DMS53 (cell line): Measurements from ENCODE around the gene SERPINE2.

Experiments
- DNase-seq: peaks from one replicate; lab custom pipeline; 2025; lab: John Stamatoyannopoulos, UW

The SERPINE2 gene

DNA sequence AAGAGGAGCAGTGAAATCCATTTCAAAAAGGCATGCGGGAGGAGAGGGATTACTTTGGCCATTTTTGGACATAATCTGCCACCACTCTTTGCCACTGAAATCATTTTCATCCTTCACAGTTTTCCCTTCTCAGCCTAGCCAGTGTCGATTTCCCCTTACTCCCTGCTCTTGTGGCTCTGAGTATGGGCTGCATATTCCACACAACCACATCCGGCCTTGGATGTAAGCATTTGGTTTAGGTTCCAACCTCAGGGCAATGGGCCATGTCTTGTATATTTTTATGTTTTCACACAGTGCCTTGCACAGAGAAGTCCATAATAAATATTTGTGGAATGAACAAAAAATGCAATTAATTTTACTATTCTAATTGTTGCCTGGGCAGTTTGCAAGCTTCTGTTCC, 7.7 kb upstream of the SERPINE2 start:
- DNase-seq: no peak

DNA sequence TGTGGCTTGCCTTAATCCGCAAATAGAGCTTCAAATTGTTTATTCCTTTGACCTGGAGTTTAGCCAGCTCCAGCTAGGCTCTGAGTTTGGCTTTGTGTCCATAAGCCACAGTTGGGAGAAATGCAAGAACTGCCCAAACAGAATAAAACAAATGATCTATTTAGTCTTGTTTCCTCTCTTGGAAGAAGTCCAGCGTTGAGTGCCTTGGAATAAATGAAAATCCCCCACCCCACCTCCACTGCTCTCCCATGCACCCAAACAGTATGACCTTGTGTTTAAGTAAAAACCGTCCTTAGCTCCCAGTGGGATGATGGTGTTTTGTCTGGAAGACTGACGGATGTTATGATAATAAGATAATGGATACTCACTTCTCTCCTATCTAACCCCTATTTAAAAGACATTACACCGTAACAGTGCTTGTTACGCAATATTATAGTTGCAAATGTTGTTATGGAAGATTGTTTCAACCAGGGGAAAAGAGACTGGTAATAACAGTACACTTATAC, 3.2 kb upstream of the SERPINE2 start:
- DNase-seq: no peak

DNA sequence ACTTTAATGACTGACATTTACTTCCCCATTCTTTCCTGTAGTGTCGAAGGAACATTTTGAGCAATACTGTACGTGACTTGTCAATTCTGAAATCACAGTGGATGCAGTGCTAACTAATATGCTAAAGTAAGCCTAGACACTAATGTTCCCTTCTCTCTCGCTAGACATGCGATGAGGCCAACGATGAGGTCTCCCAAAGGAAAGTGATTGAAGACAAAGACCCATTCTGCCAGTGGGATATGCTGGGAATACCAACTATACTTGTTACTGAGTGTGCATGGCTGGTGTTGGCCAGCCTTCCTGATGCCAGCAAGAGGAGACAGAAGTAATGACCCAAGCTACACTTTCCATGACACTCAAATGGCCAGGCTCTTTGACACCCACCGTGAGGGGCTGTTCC, 2.5 kb upstream of the SERPINE2 start:
- DNase-seq: peak; percentile 3

DNA sequence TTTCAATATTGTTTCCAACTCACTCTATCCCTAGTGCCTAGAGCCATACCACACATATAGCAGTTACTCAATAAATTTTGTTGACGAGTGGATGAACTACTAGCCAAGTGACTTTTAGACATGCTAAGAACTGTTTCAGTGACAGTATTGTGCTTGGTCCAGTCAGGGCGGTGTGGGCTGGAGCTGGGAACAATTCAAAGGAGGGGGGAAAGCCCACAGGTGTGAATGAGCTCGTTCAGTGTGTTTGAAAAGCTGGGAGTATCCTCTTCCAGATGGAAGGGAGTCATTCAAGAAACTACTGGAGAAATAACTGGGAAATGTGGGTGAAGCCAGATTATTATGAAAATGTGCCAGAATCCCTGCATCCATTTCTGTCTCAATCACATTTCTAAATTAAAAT, 1.7 kb upstream of the SERPINE2 start:
- DNase-seq: no peak

DNA sequence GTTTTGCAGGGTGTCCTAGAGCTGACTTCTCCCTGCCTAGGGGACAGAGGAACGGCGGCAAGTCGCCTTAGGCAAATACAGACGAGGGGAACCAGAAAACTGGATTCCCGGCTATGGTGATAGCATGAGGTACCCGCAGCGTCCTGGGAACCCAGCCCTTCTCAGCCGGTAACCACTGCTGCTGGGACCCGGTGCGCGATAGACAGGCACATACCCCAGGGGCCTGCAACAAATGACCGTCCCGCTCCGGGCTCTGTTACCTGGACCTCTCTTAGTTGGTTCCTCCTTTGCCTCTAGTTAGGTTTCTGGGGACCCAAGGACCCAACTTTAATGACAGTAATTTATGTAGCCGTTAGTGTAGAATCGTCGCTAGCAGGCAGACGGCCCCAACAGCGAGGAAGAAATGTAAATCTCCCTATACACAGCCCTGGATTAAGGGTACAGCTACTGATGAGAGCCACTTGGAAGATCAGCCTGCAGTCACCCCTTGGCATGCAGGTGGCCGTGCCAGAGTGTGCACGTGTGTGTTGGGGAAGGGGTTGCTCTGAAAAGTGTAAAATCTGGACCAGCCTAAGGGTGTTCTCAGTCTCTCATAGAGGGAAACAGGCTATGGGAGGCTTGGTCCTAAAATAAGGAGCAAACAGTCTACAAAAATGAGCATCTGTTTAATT, 819 bp upstream of the SERPINE2 start:
- peak; percentile 40 for DNase-seq

DNA sequence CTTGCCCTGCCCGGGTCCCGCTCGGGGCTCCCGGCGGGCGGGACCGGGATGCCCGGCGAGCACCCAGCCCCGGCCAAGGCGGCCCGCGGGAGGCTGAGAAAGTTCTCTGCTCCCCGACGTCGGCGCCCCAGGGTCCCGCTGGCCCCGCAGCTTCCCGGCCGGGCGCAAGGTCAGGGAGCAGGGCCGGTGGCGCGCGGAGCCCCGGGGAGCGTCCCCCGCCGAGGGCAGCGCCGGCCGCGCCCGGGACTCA, 331 bp downstream of the SERPINE2 start:
- no peak for DNase-seq

DNA sequence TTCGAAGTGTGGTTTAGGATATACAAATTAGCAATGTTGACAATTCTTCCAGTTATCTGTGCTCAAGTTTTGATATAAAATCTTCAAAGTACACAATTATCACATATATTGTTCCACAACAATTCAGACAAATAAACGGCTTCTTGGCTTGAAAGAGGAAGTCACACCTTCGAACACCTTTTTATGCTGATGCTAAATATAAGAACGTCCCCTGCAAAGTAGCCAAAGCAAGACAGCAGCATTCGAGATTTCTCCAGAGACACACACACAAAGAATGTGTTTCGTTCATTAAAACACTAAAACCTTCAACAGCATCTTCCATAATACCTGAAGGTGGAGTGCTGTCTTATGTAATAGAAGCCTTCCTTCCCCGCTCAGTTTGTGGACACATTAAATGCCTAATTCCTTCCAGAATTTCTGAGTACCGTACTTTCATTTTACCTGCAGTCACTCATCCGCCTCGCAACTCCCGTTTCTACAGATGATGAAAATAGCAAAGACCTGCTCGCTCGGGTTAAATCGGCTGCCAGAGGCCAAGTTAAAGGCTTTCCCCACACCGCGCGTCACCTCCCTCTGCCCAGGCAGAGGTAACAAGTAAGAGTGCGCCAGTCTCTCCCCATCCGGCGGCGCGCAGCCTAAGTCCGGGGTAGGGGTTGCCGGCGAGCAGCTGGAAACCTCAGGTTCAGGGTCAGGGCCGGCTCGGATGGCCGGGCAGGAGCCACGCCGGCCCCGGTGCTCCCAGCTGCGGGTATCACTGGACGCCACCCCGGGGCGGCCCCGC, 847 bp downstream of the SERPINE2 start:
- DNase-seq: peak; percentile 63

DNA sequence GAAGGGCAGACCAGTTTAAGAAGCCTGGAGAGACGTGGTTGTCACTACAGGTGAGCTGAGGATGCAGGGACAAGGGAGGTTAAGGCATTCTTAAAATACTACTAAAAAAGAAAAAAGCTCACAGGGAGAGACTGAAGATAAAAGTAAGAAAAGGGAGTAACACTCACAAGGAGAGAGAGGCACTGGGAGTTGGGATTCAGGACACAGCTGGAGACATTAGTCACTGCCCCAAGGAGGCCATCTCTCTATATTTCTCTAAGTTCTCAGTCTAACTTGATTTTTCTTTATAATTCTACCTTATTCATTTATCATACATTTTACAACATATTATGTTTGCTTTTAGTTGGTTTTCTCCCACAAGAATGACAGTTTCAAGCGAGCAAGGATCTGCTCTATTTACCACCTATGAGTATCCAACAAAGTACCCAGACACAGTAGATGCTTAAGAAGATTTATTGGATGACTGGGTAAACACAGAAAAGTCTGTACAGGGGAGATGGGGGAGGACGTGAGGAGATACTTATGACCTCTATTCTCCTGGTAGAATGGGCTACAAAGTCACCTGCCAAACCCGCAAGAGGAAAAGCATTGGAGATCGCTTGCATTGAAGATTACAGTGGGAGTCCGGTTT, 2.2 kb downstream of the SERPINE2 start:
- DNase-seq: no peak

DNA sequence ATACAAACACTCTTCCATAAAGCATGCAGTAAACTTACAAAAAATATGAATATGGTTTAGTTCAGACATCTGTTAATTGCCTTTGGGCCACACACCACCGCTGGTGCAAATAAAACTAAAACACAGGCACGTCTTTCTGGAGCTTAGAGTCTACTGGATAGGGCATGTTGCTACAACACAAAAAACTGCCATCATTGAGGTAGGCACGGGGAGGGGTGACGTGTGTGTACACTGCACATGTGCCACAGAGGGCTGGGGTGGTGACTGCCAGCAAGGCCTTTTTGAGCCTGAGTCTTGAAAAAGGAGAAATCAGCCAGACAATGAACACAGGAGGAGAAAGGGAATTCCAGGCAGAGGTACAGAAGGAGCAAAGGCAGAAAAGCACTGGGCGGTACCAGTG, 5.1 kb downstream of the SERPINE2 start:
- no peak for DNase-seq

DNA sequence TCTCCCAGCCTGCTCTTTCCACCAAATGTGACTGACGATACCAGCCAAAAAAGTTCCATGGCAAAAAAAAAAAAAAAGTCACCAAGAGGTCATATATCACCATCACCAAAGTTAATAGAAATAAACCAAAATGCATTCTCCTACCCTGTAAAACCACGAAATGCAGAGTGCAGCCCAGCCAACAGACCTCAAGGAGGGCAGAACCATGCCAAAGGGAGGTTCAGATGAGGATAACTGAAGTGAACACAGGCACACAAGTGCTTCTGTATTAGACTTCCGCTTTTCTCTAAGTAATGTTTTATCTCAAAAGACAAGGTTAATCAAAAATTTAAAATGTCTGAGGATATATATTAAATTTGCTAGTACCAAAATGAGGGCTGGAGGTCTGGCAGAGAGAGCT, 5.5 kb downstream of the SERPINE2 start:
- no peak for DNase-seq

DNA sequence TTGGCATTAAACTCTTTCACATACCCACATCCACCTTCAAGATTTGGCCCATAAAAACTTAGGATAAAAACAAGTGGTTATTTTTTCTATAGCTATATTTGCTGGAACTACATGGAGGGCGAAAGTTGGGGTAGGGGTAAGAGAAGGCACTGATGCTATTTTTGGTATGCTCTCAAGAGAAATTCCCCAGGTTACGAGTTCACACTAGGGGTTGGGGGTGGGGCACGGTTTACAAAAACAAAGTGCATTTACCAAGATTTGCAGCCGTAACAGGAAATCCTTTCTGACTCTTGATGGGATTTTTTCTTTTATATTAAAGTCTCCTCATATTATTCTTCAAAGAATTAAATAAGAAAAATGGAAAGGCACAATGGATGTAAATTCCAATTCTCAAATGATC, 6.8 kb downstream of the SERPINE2 start:
- DNase-seq: no peak

DNA sequence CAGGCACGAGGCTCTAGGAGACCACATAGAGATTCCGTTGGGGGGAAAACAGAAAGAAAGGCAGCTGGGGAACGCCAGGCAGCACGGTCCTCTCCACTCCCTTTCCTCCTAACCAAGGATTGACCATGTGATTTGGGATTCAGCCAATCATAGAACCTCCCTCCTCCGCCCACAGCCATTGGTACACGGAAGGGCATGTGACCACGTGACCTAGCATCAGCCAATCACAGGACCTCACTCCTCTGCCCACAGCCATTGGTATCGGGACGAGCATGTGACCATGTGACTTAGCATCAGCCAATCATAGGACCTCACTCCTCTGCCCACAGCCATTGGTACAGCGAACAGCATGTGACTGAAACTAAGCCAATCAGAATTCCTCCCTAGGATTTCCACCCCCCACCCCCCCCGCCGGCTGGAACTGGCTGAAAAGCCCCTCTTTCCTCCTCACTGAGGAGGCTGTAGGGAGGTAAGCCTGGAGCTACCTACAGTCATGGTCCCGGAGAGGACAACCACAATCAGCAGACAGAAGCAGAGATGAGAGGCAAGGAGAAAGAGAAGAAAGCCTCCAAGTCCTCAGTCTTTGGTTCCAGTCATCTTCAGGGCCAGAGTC, 7.6 kb downstream of the SERPINE2 start:
- no peak for DNase-seq

DNA sequence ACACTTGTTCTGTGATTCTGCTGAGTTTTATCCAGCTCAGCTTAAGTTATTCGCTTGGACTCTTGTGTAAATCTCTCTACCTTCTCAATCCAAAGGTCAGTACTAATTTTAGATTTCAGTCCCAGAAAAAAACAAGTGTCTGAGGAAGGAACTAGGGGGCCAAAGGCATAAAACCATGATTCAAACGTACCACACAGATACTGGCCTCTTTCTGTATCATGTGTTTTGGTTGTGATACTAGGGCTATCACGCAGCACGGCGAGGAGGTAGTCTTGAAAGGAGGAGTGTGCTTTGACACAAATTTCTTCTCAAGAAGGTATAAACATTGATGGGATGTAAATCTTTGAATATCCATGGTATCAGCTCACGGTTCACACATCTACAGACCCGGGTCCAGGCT, 8.3 kb downstream of the SERPINE2 start:
- DNase-seq: no peak

DNA sequence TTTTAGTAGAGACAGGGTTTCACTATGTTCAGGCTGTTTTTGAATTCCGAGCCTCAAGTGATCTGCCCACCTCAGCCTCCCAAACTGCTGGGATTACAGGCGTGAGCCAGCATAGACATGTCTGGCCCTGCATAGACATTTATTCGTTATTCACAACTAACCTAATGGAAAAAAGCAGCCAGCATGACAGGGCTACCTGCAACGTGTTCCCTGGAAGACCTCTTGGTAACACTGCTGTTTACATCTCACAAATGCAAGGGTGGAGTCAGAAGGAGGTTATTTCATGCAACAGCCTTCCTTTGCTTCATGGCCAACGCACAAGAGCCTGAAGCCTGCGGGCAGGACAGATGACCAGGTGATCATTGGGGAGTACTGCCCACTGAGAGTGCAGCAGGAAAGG, 9.2 kb downstream of the SERPINE2 start:
- no peak for DNase-seq

DNA sequence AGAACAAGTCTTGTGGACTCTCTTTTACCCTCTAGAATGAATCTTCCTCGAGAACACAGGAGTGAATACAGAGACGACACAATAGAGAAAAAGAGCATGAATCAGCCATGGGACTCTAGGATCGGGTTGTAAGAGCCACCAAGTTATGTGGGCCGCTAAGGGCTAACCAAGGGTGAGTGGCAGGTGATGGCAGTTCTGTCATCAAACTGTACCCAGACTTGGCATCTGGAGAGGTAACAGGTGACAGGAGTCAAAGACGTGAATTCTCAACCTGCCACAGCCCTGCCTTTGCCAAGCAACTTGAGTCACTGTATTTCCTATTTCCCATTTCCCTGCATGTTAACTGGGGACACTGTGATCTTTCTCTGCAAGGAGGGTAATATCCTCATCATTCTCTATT, 11.2 kb downstream of the SERPINE2 start:
- DNase-seq: no peak

DNA sequence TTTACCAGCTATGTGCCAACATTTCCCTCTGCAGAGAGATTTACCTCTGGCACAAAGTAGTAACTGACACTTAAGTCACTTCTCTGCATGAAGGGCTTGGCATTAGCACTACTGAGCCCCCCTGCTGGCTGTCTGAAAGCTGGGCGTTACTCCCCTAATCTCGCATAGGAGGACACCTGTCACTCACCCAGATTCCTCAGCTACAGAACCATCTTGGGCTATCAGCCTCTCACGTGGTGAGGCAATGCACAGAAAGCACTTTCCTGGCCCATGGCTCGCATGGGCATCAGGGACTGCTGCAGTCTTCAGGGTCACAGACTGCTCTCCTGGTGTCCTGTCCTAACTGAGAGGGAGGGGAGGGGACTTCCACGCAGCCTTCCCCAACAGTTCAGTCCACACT, 12.0 kb downstream of the SERPINE2 start:
- DNase-seq: no peak

DNA sequence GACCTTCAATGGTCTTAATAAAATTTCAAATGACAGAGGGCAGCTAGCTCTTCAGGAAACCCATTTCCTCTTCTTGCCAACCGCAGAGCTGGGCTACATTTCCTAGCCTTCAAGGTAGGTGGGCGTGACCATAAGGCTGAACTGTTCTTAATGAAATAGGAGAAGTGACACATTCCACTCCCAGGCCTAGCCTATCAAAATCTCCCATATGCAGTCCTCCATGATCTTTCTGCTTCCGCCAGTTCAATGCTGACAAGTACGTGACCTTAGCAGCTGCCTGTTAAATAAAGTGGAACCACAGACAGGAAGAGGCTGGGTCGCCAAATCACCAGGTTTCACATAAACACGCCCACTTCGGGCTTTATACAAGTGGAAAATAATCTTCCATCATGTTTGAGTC, 13.2 kb downstream of the SERPINE2 start:
- DNase-seq: no peak

DNA sequence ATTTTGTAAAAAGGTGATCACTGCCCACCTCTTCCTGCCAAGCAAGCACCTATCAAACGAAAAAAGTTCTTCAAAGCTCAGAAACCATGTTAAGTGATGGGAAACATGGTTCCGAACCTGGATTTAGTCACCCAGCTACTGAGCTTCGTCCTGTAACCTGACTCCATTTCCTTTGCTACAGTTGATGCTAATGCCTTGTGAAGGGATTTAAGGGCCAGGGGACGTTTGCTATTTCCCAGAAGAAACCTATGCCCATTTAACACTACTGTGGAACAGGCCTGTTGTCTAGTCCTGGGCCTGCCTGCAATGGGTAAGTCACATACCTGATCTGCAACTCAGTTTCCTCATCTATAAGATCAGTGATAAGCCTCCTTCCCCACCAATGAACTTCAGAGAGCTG, 14.8 kb downstream of the SERPINE2 start:
- DNase-seq: no peak

DNA sequence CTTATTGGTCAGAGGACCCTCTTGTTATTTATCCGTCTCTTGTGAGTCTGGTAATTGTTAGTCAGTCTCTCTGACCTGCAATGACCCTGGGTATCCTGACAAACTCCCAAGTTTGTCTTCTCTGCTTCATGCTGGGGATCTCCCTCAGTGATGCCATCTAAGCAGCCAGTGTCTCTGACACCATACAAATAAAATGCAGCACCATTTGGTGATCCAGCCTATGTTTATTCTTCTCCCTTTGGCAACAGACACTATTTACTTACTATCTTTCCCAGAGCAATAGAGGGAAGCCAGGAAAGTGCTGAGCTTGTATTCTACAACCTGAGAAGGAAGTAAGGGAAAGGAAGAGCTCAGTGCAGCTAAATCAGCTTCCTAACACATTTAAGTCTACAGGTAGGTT, 15.9 kb downstream of the SERPINE2 start:
- peak; percentile 71 for DNase-seq

DNA sequence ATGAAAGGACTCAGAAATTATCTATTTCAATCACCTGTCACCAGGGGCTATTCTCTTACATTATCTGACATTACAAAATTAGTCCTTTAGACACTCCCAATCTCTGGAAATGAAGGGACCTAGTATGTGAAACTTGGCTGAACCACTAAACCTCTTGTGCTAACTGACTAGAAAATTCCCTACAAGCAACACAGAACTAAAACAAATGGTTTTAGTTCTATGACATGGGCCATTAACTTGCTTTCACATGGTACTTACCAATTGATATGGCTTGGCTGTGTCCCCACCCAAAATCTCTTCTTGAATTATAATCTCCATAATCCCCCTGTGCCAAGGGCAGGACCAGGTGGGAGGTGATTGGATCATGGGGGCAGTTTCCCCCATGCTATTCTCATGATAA, 16.6 kb downstream of the SERPINE2 start:
- DNase-seq: no peak

DNA sequence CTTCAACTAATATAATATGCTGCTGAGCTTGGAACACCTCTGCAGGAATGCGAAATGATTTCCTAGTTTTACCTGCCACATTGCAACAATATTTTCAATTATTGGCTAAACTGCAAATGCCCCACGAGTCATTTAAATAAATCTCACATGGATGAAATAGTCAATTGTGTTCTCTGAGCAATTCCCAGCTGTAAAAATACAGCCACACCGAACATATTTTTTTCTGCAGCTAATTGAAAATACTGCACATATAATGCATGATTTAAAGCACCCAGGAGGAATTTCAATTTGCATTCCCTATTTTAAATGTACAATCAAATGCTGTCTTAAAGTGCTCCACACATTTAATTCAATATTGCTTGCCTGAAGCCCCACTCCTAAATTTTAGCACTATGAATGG, 18.6 kb downstream of the SERPINE2 start:
- DNase-seq: no peak

DNA sequence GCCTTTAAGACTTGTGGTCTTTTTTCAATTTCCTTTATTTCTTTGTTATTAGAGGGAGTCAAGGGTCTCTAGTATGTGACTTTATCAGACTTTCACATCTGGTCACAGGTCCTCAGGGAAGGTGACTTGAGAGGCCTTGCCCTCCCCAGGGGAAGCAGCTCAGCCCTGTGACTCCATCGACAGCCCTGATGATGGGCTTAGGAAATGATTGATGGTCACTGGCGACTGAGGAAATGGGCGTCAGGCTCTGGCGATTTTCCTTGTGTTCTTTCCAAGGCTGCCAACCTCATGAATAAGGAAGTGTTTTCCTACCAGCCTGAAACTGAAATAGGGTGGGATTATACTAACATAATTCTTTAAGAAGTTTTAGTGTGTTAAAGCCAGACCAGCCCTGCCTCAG, 21.1 kb downstream of the SERPINE2 start:
- no peak for DNase-seq

DNA sequence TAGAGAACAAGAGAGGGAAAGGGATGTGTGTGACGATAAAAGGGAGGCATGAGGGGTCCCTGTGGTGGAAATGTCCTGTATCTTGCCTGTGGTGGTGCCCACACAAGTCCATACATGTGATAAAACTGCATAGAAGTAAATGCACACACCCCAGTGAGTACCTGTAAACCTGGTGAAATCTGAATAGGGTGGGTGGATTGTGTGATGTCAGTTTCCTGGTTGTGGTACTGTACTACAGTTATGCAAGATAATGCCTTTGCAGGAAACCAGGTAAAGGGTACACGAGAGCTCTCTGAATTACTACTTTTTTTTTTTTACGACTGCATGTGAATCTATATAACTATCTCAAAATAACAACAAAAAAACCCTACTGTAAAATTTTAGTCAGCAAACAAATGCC, 22.1 kb downstream of the SERPINE2 start:
- DNase-seq: no peak
